Activated CD4-positive, alpha-beta T cell treated with anti-CD3 and anti-CD28 coated beads, Interleukin-2, amount 50 U/mL, for 16 hours (primary cell): ENCODE data around the gene SLC2A4RG.
"Not testable (repeated sequence)": the region's sequence is repeated elsewhere in the genome, so short reads cannot be mapped to it uniquely, and the experiment has no call there.

Source experiments
- DNase-seq: peaks from one replicate; pipeline ENCODE4 v3.0.0-alpha.2; 2020

The SLC2A4RG gene

DNA sequence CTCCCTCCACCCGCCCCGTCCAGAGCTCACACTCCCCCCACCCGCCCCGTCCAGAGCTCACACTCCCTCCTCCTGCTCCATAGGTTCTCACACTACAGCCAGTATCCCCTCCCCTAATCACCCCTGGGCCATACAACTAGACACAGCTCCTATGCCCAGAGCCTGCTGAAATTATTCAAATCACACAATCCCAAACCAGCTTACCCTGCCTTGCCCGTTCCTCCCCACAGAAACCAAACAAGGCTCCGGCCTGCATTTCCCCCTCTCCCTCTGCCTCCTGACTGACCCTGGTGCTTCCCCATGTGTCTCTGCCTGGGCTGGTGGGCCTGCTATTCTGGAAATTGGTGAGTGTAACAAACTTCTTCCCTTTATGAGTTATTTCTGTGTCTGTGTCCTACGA is 18.6 kb downstream of the SLC2A4RG start:
- no peak for DNase-seq

DNA sequence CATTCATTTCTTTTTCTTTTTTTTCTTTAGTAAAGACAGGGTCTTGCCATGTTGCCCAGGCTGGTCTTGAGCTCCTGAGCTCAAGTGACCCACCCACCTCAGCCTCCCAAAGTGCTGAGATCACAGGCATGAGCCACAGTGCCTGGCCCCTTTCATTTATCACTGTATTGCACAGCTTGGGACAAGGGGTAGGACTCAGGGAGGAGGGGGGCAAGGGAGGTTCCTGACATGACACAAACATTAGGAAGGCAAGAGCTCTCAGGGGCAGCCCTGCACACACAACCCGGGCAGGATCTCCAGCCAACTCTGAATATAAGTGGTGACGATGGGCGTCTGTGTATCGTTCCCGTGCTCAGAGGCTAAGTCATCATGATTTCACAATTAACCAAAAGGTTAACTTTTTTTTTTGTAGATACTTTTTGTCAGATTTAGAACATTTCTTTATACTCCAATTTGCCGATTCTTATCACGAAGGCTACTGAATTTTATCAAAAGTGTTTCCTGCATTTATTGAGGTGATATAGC is 19.9 kb downstream of the SLC2A4RG start:
- DNase-seq, result no peak

DNA sequence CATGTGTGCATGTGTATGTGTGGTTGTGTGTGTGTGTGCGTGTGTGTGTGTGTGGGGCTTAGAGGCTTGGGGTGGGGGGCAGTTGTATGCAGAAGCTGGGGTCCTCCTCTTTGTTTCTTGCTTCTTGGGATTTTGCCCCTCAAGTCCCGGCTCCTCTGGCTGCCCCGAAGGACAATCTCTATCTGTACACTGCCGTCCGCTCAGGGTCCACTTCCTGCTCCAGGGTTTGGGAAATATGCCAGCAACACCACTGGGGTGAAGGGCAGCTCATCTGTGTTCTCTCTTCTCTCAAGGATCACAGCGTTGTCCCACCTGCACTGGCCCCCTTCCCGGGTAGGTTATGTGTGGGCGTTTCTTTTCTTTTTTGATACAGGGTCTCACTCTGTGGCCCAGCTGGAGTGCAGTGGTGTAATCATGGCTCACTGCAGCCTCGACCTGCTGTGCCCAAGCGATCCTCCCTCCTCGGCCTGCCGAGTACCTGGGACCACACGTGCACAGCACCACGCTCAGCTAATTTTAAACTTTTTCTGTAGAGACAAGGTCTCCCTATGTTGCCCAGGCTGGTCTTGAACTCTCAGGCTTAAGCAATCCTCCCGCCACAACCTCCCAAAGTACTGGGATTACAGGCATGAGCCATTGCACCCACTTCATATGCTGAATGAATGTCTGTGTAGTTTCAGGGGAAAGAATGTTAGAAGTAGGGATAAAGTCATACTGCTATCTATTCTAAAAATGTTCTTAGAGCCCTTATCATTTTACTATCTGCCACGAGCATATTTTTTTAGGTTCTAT is 25.7 kb downstream of the SLC2A4RG start:
- DNase-seq, result no peak

DNA sequence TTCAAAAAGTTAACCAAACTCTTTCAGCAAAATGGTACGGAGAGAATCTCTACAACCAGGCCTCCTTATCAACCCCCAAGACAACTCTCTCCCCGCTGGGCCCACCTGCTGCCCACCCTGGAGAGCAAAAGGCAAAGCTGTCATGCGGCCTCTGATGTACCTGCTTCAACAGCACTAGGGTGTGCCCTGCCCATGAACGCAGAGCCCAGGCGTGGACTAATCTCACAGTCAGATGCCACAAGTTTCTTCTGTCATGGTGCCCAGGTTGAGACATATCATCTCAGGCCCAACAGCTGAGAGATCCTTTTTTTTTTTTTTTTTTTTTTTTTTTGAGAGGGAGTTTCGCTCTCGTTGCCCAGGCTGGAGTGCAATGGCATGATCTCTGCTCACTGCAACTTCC is 26.3 kb downstream of the SLC2A4RG start:
- DNase-seq, result no peak

DNA sequence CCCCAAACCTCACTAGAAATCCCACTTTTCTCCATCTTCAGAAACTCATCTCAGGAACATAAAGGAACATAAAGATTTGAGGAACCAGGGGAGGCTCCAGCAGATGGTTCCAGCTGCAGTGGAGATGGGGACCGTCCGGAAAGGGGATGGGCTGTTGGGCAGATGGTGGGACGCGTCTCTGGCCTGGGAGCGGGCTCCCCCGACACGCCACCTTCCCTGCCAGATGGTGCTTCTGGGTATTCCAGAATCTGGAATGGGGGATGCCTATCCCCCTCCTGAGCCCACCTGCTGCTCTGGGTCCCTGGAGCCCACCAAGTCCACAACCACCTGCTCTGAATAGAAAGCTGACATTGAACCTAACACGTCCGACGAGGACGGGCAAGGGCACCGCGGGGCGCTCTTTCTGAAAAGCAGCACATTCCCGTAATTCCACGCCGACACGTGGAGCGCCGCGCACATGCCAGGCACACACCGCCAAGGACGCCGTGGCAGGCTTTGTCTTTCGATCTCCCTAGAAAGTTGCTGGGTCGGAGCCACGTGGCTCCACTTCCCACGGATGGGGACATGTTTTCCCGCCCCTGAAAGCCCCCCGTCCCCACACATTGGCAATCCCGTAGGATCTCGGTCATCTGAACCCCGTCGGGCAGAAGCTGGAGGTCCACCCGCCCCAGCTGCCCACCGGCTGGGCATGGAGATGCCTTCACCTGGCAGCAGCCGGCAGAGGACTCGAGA is 27.3 kb downstream of the SLC2A4RG start:
- DNase-seq, result no peak

DNA sequence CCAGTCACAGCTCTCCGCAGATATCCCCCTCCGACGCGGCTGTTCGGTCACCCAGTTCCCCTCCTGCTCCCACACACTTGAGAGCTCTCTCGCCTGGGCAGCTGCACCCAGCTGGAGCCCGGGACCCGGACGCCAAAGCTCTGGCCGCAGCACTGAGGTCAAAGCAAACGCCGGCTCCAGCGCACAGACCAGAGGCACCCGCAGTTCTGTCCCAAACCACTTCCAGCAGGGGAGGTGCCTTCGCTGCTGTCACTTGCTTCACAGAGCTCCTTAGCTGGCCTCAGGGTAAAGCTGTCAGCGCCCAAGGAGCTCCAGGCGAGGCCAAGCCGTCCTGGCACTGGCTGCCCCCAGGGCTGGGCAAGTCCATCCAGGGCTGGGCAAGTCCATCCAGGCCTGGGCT is 27.9 kb downstream of the SLC2A4RG start:
- no peak for DNase-seq

DNA sequence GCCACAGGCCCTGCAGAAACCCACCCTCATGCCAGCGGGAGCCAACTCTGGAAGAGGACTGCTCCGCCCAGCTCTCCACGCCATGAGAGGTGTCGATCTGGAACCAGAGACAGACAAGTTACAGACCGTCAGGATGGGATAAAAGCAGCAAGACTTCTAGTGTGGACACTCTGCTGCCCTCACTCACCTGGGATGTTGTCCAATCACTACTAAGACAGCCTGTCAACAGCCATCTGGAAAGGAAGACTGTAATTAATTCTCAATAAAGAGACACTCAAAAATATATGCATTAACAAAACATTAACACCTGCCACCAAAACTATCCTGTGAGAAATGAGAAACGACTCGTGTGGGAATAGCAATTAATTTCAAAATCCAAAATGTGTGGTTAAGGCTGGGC is 28.3 kb downstream of the SLC2A4RG start:
- no peak for DNase-seq

DNA sequence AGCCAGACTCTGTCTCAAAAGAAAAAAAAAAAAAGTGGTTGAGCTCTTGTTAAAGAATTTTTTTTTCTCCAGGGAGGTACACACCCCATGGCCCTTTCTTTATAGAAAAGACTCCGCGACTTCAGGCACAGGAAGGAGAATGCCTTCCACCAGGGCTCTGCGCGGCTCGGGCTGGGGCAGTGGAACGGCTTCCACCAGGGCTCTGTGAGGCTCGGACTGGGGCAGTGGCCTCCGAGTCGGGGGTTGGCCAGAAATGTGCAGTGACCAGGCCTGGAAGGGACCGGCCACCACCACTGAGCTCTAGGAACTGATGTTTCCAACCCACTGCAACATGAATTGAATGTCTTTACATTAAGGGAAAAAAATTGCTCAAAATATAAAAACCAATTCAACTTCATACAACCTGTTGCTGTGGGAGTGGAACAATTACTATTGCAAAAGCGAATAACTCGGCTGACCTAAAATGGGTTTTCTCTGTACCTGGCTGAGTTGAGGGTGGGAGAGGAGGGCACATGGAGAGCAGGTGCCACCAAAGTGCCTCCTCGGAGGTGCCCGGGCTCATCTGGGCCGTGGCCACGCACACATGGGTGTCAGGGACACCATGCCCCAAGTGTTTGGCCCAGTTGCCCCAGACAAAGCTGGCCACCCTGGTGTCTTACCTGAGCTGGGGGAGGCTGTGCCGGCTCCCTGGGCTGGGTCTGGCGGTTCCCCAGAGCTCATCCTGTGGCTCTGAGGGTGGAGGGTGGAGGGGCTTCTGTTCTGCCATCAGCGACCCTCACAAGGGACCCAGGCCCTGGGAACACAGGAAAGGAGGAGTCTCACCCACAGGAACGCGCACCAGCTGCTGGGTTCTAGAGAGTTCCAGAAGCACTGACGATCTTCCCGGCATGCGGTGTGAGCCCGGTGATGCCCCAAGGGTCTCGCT is 29.3 kb downstream of the SLC2A4RG start:
- no peak for DNase-seq

DNA sequence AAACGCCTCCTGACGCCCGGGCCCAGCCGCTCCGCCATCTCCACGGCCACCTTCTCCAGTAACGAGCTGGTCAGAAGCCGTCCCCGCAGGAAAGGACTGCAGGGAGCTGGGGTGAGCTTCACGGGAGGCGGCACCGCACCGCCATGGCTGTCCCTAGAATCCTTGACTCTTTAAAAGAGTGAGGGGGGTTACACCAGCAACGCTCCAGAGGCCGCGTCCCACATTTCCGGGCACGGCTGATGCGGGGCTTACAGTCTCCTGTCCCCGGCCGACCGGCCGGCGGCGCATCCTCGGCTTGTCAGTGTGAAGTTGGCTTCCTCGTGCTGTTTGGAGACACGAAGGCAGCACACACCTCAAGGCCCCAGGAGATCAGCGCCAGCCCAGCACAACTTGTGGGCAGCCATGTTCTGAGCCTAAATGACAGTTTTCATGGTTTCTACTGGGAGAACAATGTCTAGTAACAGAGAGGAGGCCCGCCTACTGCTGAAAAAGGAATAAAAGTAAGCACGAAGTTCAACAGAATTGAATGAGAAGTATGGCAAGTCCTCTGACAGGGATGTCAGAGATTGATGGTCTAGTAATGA is 30.4 kb downstream of the SLC2A4RG start:
- DNase-seq, result no peak

DNA sequence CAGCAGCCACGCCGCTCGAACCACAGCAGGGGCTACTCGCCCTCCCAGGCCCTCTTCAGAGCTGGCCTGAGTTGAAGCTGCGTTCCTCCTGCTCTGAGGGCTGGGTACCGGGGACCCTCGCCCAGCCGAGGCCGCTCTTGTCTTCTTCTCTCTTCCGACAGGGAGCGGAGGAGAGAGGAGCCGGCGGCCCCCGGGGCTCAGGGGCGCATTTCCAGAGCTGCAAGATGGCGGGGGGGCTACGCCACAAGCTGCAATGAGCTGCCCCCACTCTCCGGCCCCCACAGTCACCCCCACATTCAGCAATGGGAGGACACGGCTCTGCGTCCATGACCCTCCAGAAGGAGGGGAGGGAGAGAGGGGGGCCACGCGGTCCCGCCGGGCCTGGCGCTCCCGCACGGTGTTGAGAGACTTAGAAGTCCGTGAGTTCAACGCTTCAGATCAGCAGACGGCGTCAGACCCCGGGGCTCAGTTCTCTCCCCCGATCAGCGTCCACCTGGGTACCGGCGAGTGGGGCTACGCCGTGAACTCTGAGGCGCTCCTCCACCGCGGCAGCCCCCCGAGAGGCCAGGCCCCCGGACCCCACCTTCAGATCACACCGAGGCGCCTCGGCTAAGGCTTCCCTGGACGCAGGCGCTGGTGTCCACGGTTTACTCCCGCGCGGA is 31.6 kb downstream of the SLC2A4RG start:
- DNase-seq, result no peak

DNA sequence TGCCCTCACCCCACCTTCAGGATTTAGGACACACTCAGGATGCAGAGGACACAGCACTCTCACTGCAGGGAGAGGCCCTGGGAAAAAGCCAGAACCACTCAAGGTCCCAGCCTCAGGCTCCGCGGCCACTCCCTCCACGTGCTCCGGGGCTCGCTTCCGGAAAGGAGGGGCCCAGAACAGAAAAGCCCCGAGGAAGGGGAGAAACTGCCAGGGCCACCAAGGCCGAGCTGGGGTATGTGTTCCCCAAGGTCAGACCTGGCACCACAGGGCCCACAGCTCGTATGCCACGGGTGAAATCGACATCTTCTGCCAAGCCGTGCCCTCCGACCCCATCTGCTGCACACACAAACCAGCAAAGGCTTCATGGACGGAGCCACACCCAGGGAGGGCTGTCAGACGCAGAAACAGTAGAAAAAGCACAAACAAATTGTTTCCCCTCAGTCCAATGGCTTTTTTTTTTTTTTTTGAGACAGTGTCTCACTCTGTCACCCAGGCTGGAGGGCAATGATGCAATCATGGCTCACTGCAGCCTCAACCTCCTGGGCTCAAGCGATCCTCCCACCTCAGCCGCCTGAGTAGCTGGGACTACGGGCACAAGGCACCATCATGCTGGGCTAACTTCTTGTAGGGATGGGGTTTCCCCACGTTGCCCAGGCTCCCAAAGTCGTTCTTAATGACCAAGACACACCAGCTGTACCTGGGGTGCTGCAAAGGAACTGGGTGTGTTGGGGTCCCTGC is 33.4 kb downstream of the SLC2A4RG start:
- DNase-seq, result no peak

DNA sequence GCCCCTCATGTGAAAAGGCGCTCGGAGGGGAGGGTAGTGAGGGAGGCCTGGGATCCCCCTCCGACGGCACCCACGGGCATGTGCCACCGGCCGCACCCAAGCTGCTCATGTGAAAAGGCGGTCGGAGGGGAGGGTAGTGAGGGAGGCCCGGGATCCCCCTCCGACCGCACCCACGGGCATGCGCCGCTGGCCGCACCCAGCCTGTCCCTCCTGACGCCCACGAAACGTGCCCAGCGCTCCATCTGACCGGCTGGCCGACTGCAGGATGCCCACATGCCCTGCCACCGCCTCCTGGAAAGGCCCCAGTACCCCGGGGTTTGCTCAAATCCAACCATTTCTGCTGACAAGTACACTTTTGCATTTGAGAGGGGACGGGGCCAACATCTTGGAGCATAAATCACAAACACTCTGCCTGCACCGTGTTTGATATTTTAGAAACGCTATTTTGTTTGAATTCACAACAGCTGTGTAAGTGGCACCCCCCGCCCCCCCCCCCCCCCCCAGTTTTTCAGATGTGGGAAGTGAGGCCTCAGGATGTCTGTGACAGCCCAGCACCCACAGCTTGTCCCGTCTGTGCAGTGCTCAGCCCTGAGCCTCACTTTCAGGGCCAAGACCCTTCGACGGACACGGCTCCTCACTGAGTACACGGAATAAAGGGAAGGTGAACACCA is 34.1 kb downstream of the SLC2A4RG start:
- DNase-seq, result no peak

DNA sequence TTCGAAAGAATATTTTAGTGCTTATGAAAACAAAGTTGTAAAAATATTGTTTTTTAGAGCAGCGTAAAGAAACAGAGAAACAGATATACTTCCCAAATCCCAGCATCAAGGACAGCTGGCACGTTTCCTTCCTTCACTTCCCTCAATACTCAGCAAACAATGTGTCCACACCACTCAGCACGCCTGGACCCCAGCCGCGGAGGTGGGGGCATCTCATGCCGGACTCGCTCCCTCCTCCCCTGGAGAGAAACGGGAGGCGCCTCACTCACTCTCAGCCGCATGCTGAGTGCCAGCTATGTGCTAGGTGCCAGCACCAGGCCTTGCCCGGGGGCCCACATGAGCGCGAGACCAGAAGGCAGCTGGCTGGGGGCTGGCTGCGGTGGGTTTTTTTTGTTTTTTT is 34.7 kb downstream of the SLC2A4RG start:
- no peak for DNase-seq

DNA sequence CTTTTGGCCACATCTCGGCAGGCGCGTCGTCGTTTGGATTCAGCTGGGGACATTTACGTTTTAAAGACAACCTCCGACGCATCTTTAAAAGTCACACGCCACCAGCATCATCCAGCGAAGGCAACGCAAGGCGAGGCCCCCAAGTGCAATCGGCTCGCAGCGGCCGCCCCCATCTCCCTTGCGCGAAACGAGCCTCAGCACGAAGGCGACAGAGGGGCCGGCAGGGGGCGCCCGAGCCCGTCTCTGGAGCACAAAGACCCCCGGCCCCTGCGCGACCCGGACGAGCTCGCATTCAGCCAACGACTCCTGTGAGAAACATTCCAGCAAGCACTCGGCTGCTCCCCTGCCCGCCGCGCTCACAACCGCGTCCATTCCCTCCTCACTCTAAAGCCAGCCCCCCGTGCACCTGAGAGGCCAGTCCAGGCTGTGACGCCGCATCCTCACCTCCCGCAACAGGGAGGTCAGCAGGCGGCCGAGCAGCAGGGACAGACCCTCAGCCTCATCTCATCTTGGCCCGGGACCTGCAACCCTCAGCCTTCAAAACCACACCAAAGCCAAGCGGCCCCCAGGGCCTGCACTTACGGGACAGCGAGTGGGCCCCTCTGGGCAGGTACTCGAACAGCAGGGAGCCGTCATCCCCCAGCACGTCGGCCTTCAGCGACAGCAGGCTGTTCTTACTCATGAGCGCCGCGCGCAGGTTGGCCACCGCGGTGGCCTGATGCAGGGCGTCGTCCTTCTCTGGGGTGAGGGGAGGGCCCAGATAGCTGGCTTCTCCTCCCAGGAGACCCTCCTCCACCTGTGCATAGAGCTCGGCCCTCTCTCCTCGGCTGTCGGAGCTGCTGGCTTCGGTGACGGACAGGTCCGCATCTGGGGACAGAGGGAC is 35.8 kb downstream of the SLC2A4RG start:
- DNase-seq, result no peak

DNA sequence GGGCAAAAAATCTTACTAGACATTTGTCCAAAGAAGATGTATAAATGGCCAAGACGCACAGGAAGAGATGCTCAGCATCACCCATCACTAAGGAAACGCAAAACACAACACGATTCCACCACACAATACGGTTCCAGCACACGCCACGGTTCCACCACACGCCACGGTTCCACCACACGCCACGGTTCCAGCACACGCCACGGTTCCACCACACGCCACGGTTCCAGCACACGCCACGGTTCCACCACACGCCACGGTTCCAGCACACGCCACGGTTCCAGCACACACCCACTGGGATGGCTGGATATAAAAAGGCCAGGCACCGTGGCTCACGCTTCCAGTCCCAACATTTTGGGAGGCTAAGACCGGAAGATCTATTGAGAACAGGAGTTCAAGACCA is 37.3 kb downstream of the SLC2A4RG start:
- not testable (repeated sequence) for DNase-seq

DNA sequence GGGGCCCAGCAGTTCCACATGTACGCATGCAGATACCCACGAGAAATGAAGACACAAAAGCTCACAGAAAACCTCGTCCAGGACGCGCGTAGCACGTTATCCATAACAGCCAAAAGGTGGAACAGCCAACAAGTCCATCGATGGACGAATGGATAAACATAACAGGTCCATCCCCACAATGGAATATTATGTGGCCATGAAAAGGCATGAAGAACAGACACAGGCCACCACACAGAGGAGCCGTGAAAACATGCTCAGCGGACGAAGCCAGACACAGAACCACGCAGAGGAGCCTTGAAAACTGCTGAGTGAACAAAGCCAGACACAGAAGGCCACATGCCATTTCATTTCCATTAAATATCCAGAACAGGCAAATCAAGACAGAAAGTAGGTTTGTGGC is 38.0 kb downstream of the SLC2A4RG start:
- DNase-seq, result no peak

DNA sequence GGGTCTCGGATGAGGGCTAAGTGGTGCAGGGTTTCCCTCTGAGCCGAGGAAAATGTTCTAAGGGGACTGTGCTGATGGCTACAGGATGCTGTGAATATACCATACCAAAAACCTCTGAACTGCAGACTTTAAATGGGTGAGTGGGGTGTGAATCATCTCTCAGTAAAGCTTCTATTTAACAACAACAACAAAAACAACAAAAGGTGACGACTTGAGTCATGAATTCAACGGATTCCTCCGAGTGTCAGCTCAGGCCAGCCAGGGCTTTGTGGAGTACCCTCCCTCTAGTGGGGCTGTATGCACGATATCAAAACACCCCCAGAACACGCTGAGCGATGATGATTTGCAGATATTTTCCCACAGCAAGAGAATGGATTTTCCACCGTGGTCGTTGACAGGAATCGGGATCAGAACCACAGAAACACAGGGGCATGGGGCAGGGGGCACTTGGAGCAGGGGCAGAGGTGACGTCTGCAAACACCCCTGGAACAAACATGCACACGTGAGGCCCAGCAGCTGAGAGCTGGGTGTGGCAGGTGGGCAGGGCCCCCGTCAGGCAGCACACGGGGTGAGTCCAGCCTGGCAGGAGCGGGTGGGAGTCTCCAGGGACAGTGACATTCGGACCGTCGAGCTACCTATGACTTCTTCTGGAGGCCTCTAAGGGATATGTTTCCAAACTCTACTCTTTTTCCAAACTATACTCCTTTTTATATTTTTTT is 38.6 kb downstream of the SLC2A4RG start:
- DNase-seq, result no peak

DNA sequence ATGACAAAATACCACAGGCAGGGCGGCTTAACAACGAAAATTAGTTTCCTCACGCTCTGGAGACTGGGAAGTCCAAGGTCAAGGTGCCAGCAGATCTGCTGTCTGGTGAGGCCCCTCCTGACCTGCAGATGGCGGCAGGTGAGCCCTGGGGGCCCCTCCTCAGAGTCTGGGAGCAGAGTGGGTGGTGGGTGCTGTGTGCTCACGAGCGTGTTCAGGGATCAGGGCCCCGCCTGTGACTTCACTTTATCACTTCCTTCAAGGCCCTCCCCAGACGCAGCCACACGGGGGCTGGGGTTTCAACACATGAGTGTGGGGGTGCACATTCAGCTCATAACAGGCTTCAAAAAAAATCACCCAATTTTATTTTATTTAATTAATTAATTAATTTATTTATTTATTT is 39.3 kb downstream of the SLC2A4RG start:
- DNase-seq, result no peak

DNA sequence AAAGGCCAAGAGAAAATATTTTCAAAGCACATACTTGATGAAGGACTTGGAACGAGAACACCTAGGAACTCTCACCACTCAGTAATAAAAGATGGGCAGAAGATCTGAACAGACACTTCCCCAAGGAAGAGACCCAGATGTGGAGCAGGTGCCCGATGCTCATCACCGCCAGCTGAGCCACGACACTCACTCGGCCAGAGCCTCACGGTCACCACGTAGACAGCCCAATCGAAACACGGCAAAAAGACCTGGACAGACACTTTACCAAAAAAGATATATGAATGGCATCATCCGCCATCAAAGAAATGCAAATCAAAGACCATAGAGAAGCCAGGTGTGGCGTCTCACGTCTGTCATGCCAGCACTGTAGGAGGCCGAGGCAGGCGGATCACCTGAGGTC is 41.6 kb downstream of the SLC2A4RG start:
- no peak for DNase-seq
